ENCODE results near the gene GAD1. TPM values are rescaled to one million over a fixed set of nuclear protein-coding genes. Genes with fewer than 3 reads are reported as not detected.

The GAD1 gene
- total and polyA plus RNA-seq, 9 donors = 0.22 to 0.77 (median 0.33) TPM; not detected in 1

- 4 to 7% (median 6%) methylated on average over 41 of the region's 41 CpGs for WGBS, 3 donors
- no peak for DNase-seq
- Histone ChIP-seq H3K9me3 (no peaks in the 10 kb centered on the region), H3K4me3 (no peak overlapping the region), H3K27ac (no peak overlapping the region), H3K27me3 (no peaks in the 10 kb centered on the region), H3K36me3 (no peaks in the 10 kb centered on the region), H3K4me1 (ENCODE audit: insufficient read depth) (peaks cover 2% of the 10 kb centered on the region)
- intact Hi-C loops (cut with DNase I) = loop anchor here (10.0 kb wide), 7 partner anchors 99 to 449 kb away; partner anchors contain the start of gene SP5 (in 1 of the 4)
- TF ChIP-seq EP300 (IDR thresholded peaks at IDR 0.05) (no peak), CTCF (IDR thresholded peaks at IDR 0.05) (no peak), POLR2A (IDR thresholded peaks at IDR 0.05) (no peak)
These were observed 2.8 kb upstream of the GAD1 start for GRCh38 chr2:170813611-170814532.

- H3K4me3 ChIP-seq = no peak overlapping the region
- intact Hi-C loops (cut with DNase I) = loop anchor here (5.0 to 10.0 kb wide), 8 partner anchors 100 to 450 kb away; partner anchors contain the start of gene SP5 (in 1 of the 4)
- H3K4me1 ChIP-seq (ENCODE audit: insufficient read depth) = peaks cover 2% of the 10 kb centered on the region
- no peak for DNase-seq
- H3K27ac ChIP-seq = no peak overlapping the region
- TF ChIP-seq POLR2A (IDR thresholded peaks at IDR 0.05) (no peak), CTCF (IDR thresholded peaks at IDR 0.05) (no peak), EP300 (IDR thresholded peaks at IDR 0.05) (no peak)
- H3K9me3 ChIP-seq = no peaks in the 10 kb centered on the region
- H3K36me3 ChIP-seq = no peaks in the 10 kb centered on the region
- H3K27me3 ChIP-seq = no peaks in the 10 kb centered on the region
- 11 to 13% (median 12%) methylated on average over 26 to 31 of the region's 31 CpGs for WGBS, 3 donors
These were observed 2.0 kb upstream of the GAD1 start for GRCh38 chr2:170814533-170815230.

- Histone ChIP-seq H3K4me3 (no peak overlapping the region), H3K27me3 (peaks cover 2% of the 10 kb centered on the region), H3K9me3 (no peaks in the 10 kb centered on the region), H3K36me3 (no peaks in the 10 kb centered on the region), H3K27ac (no peak overlapping the region), H3K4me1 (ENCODE audit: insufficient read depth) (peaks cover 3% of the 10 kb centered on the region)
- DNase-seq = no peak
- TF ChIP-seq EP300 (IDR thresholded peaks at IDR 0.05) (no peak), CTCF (IDR thresholded peaks at IDR 0.05) (no peak), POLR2A (IDR thresholded peaks at IDR 0.05) (no peak)
- WGBS, 3 donors = 3 to 7% (median 6%) methylated on average over 19 of the region's 19 CpGs
- intact Hi-C loops (cut with DNase I) = loop anchor here (5.0 to 10.0 kb wide), 8 partner anchors 101 to 451 kb away; partner anchors contain the start of gene SP5 (in 1 of the 4)
These were observed 1.4 kb upstream of the GAD1 start for GRCh38 chr2:170815311-170815710.

- WGBS, 3 donors = 0 to 3% (median 1%) methylated on average over 46 to 52 of the region's 52 CpGs
- Histone ChIP-seq H3K36me3 (no peaks in the 10 kb centered on the region), H3K4me3 (peak overlapping the region; percentile 36), H3K27me3 (peaks cover 4% of the 10 kb centered on the region), H3K4me1 (ENCODE audit: insufficient read depth) (peaks cover 6% of the 10 kb centered on the region), H3K27ac (no peak overlapping the region), H3K9me3 (no peaks in the 10 kb centered on the region)
- peak; percentile 40 to 70 (median 70) for DNase-seq
- intact Hi-C loops (cut with DNase I) = loop anchor here (5.0 to 10.0 kb wide), 8 partner anchors 101 to 451 kb away; partner anchors contain the start of gene SP5 (in 1 of the 4)
- TF ChIP-seq CTCF (IDR thresholded peaks at IDR 0.05) (peak; percentile 57 to 61 (median 58)), EP300 (IDR thresholded peaks at IDR 0.05) (no peak), POLR2A (IDR thresholded peaks at IDR 0.05) (no peak)
These were observed 762 bp upstream of the GAD1 start for GRCh38 chr2:170815746-170816503.
